Prostate gland (tissue), 2 donors: ENCODE results near the gene PAPPA2.

ENCODE experiments used
- CTCF ChIP-seq, 4 experiments: fragments of 200-600 bp in 2 of 4; fragments of 450-650 bp in 2 of 4; sonication (generic) in 2 of 4; IDR thresholded peaks; 1 replicate in 3 of 4; 2 replicates in 1 of 4; pipeline ENCODE4 v1.5.1; 2016 to 2019; ENCODE audit warnings: antibody characterized with exemption in 4 of 4, mild to moderate bottlenecking in 2 of 4, moderate library complexity in 2 of 4
- POLR2A ChIP-seq: fragments of 450-650 bp; IDR thresholded peaks from one replicate; pipeline ENCODE4 v1.6.1; 2016; ENCODE audit warnings: antibody characterized with exemption, mild to moderate bottlenecking
- POLR2AphosphoS5 ChIP-seq: sonication (generic); formaldehyde crosslinking; IDR thresholded peaks from one replicate; pipeline ENCODE4 v1.6.1; 2017; ENCODE audit warnings: antibody characterized with exemption

- TF ChIP-seq CTCF (IDR thresholded peaks at IDR 0.05) (no peak), POLR2A (no peak), POLR2AphosphoS5 (no peak)
Observed at GRCh38 chr1:176717066-176717750, 254.2 kb downstream of the PAPPA2 start.
